Uterus (tissue), 4 donors: ENCODE results near the gene C1orf87. TPM values are rescaled to one million over a fixed set of nuclear protein-coding genes. Genes with fewer than 3 reads are reported as not detected.

Experiments
- DNase-seq, 2 donors: peaks; one replicate each; pipeline ENCODE4 v3.0.0-alpha.2; 2019 to 2020
- H3K27ac ChIP-seq, 2 donors: fragments of 200-600 bp; sonication (generic); 1 replicate in 1 of 2; 2 replicates in 1 of 2; pipeline ENCODE4 v1.5.1; 2016 to 2018
- H3K27me3 ChIP-seq, 2 donors: fragments of 200-600 bp; sonication (generic); one replicate each; pipeline ENCODE4 v1.5.1; 2018 to 2019; ENCODE audit warnings: control low read depth in 1 of 2
- H3K36me3 ChIP-seq, 2 donors: fragments of 200-600 bp; sonication (generic); one replicate each; pipeline ENCODE4 v1.5.1; 2019; ENCODE audit warnings: control low read depth in 1 of 2
- H3K4me1 ChIP-seq, 2 donors: fragments of 200-600 bp; sonication (generic); one replicate each; pipeline ENCODE4 v1.5.1; 2018 to 2019; ENCODE audit warnings: control low read depth in 1 of 2
- H3K4me3 ChIP-seq, 2 donors: fragments of 200-600 bp; sonication (generic); 1 replicate in 1 of 2; 2 replicates in 1 of 2; pipeline ENCODE4 v1.5.1; 2018 to 2019; ENCODE audit warnings: mild to moderate bottlenecking in 1 of 2
- H3K9me3 ChIP-seq, 2 donors: fragments of 200-600 bp; sonication (generic); one replicate each; pipeline ENCODE4 v1.5.1; 2019; ENCODE audit warnings: control low read depth in 1 of 2
- CTCF ChIP-seq, 4 experiments: fragments of 200-600 bp in 2 of 4; fragments of 450-650 bp in 2 of 4; sonication (generic) in 2 of 4; IDR thresholded peaks; one replicate each; pipeline ENCODE4 v1.5.1; 2016 to 2019; ENCODE audit warnings: antibody characterized with exemption in 4 of 4, mild to moderate bottlenecking in 2 of 4, moderate library complexity in 1 of 4
- POLR2A ChIP-seq, 2 donors: fragments of 450-650 bp; IDR thresholded peaks; one replicate each; pipeline ENCODE4 v1.6.1; 2016; ENCODE audit warnings: antibody characterized with exemption in 2 of 2, mild to moderate bottlenecking in 1 of 2, moderate library complexity in 1 of 2
- intact Hi-C: fragments of 100-400 bp; cut with DNase I; formaldehyde crosslinking; loops from one replicate; pipeline ENCODE4 v1.15.1; 2023; ENCODE audit warnings: low total_unique reads
- total RNA-seq, 4 donors: library from RNA; depleted of rRNA in 3 of 4; stranded (reverse); fragments of >200 nt in 3 of 4; gene quantifications; one replicate each; pipeline versions ENCODE4 v1.1.0 to v1.2.4, GENCODE V29; 2014 to 2023
- donor health status: DM: yes; HTN: yes; CAD: no.

C1orf87 gene
- total RNA-seq, 4 donors from 2014 or later, result 0.18 to 1.9 TPM; not detected in 2

GRCh38 chr1:60113028-60113427 is 39.5 kb upstream of the C1orf87 start:
- H3K27me3 ChIP-seq, result no peaks in the 10 kb centered on the region
- intact Hi-C loops, result no loop called here
- H3K9me3 ChIP-seq, result no peaks in the 10 kb centered on the region
- H3K36me3 ChIP-seq, result no peaks in the 10 kb centered on the region
- no peak overlapping the region for H3K27ac ChIP-seq
- no peak for TF ChIP-seq POLR2A (IDR thresholded peaks at IDR 0.05)
- no peak for TF ChIP-seq CTCF (IDR thresholded peaks at IDR 0.05)
- no peak overlapping the region for H3K4me3 ChIP-seq
- no peaks in the 10 kb centered on the region for H3K4me1 ChIP-seq
- DNase-seq, result no peak

DNA sequence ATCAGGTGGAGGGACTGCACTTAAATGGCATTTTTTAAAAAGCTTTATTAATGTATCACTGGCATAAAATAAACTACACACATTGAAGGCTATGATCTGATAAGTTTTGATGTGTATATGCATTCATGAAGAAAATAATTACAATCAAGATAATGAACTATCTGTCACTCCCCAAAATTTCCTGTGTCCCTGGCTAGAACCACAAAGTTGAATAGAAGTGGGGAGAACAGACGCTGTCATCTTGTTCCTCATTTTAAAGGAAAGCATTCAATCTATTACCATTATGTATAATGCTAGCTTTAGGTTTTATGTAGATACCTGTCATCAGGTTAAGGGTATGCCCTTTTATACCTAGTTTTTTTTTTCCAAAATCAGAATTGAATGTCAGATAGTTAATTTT is 38.1 kb upstream of the C1orf87 start:
- no peak for TF ChIP-seq CTCF (IDR thresholded peaks at IDR 0.05)
- no peak for TF ChIP-seq POLR2A (IDR thresholded peaks at IDR 0.05)
- Histone ChIP-seq H3K9me3 (no peaks in the 10 kb centered on the region), H3K27ac (no peak overlapping the region), H3K4me1 (no peaks in the 10 kb centered on the region), H3K4me3 (no peak overlapping the region), H3K36me3 (no peaks in the 10 kb centered on the region), H3K27me3 (no peaks in the 10 kb centered on the region)
- intact Hi-C loops, result no loop called here
- DNase-seq, result no peak

DNA sequence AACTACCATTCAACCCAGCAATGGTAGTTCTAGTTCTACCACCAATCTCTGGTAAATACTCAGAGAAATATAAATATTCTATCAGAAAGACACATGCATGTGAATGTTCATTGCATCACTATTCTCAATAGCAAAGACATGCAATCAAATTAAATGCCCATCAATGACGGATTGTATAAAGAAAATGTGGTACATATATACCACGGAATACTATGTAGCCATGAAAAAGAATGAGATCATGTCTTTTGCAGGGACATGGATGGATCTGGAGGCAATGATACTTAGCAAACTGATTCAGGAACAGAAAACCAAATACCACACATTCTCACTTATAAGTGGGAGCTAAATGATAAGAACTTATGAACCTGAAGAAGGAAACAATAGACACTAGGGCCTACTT is 37.5 kb upstream of the C1orf87 start:
- H3K27ac ChIP-seq, result no peak overlapping the region
- DNase-seq, result no peak
- H3K4me1 ChIP-seq, result no peaks in the 10 kb centered on the region
- H3K36me3 ChIP-seq, result no peaks in the 10 kb centered on the region
- no peaks in the 10 kb centered on the region for H3K9me3 ChIP-seq
- intact Hi-C loops, result no loop called here
- TF ChIP-seq POLR2A (IDR thresholded peaks at IDR 0.05) (no peak), CTCF (IDR thresholded peaks at IDR 0.05) (no peak)
- no peak overlapping the region for H3K4me3 ChIP-seq
- H3K27me3 ChIP-seq, result no peaks in the 10 kb centered on the region

DNA sequence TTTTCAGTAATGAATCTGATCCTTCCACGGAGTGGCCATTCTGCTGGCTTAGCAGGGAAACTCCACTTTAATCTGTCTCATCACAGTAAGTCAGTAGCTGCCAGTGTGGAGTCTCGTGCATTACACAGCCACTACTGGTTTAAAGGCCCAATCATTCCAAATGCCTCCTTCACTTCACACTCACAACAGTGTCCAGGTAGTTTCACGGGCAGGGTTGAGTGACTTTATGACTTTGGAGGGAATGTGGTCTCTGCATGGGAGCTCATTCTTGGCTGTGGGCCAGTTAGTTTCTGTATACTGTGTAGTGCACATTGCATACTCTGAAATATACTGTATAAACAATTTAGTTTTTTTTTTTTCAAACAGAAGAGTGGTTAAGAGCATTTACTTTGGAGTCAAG is 34.6 kb upstream of the C1orf87 start:
- intact Hi-C loops, result no loop called here

DNA sequence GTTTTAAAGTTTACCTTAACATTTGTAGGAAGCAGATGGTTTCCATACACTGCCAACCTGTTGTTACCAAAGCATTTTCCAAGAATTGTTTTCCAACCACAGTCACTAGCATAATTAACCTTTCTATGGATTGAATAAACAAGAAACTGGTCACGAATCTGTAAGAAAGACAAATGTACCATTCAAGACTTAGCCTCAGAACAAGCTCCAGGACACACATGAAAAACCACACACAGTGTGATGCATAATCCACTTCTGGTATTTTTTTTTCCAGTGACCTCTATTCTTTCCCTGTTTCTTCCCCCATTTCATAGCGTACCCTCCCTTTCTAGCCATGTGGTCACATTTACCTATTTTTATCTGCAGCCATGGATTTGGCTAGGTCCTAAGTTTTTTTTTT is 29.6 kb upstream of the C1orf87 start:
- Histone ChIP-seq H3K9me3 (no peaks in the 10 kb centered on the region), H3K36me3 (no peaks in the 10 kb centered on the region), H3K27ac (no peak overlapping the region), H3K4me1 (no peaks in the 10 kb centered on the region), H3K27me3 (no peaks in the 10 kb centered on the region), H3K4me3 (no peak overlapping the region)
- no peak for DNase-seq
- intact Hi-C loops, result no loop called here
- TF ChIP-seq CTCF (IDR thresholded peaks at IDR 0.05) (no peak), POLR2A (IDR thresholded peaks at IDR 0.05) (no peak)

More for the DNA sequence above, 34.6 kb upstream of the C1orf87 start:
- H3K9me3 ChIP-seq, result no peaks in the 10 kb centered on the region
- no peak overlapping the region for H3K4me3 ChIP-seq
- TF ChIP-seq CTCF (IDR thresholded peaks at IDR 0.05) (no peak), POLR2A (IDR thresholded peaks at IDR 0.05) (no peak)
- no peaks in the 10 kb centered on the region for H3K27me3 ChIP-seq
- H3K4me1 ChIP-seq, result no peaks in the 10 kb centered on the region
- no peaks in the 10 kb centered on the region for H3K36me3 ChIP-seq
- no peak overlapping the region for H3K27ac ChIP-seq
- DNase-seq, result no peak
